ENCODE data around the gene RFX2.

The RFX2 gene

GRCh38 chr19:5978606-5979552 is 131.4 kb downstream of the RFX2 start:
- Histone ChIP-seq H3K9ac (ENCODE audit: low read length) (peak overlapping the region; percentile 96), H3K36me3 (ENCODE audit: control insufficient read depth, insufficient read depth, low read length, severe bottlenecking) (peaks cover 3% of the 10 kb centered on the region), H3K4me1 (ENCODE audit: control insufficient read depth, insufficient read depth, low read length) (peaks cover 40% of the 10 kb centered on the region), H3K9me3 (ENCODE audit: control insufficient read depth, low read length) (no peaks in the 10 kb centered on the region), H3K27me3 (replicated peaks; ENCODE audit: control insufficient read depth, insufficient read depth, low read length) (no peaks in the 10 kb centered on the region), H3K4me3 (ENCODE audit: low read length) (peak overlapping the region; percentile 92)
- no peak for DNase-seq (ENCODE audit: low read depth)

DNA sequence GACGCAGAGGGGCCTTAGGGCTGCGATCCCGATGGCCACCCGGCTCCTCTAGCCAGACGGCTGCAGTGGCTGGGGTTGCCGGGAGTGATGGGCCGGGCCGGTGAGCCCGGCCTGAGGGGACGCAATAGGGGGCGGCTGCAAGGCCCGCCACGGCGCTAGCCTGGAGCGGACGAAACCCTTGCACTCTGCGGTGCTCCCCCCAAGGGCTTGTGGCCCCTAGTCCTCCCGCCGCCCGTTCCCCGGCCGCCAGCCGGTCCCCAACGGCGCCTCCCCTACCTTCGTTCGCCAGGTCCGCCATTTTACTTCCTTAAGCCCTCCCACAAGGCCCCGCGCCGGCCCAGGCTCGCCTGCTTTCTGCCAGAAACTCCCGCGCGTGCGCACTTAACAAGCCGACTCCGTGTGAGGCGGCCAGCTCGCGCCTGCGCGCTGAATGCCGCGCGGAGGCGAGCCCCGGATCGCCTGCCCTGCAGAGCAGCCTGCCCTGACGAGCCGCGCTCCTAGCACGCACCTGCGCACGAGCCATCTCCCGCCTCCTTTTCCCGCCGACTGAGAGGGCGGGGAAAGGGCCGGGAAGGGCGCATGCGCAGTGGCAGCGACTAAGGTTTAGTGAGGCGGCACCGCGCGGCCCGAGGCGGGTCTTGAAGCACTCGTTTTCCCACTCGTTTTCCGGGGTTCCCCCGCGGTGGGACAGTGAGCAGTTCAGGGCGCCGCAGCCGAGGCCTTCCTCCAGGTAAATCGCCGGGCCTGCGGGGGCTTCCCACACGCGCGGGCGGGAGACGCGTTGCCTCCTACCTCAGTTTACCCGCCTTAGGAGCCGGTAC is 132.3 kb downstream of the RFX2 start, which contains the start of gene RANBP3:
Gene RANBP3, minus strand, starts transcription at position 356 of the 821 bp plus-strand sequence. Its CDS starts 58 bp downstream, at position 298.
- no peaks in the 10 kb centered on the region for H3K27me3 ChIP-seq (replicated peaks; ENCODE audit: control insufficient read depth, insufficient read depth, low read length)

DNA sequence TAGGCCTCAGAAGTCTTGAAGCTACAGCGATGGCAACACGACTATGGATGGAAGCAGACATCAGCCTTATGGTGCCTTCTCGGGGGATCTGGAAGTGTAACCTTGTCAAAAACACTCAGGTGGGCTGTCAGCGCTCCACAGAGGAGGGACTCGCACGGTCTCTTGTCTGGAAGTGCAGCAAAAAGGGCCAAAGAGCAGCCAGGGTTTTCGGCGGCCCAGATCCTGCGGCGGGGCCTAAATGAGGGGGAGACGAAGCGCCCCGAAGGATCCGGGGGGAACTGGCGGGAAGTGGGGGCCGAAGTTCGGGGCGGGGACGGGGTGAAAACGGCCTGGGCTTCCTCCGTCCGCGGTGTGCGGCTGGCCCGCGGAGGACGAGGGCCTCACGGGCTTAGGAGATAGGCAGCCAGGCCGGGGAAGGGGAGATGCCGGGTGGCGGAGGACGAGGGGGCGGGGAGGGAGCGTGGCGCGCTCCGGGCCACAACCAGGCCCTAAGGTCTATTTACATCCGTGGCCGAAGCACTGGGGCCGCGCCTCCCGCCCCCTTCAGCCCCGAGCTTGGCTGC is 133.0 kb downstream of the RFX2 start:
- peak; percentile 24 for DNase-seq (ENCODE audit: low read depth)
- Histone ChIP-seq H3K9ac (ENCODE audit: low read length) (peak overlapping the region; percentile 96), H3K27me3 (replicated peaks; ENCODE audit: control insufficient read depth, insufficient read depth, low read length) (no peaks in the 10 kb centered on the region), H3K9me3 (ENCODE audit: control insufficient read depth, low read length) (no peaks in the 10 kb centered on the region), H3K36me3 (ENCODE audit: control insufficient read depth, insufficient read depth, low read length, severe bottlenecking) (peaks cover 7% of the 10 kb centered on the region), H3K4me3 (ENCODE audit: low read length) (peak overlapping the region; percentile 92), H3K4me1 (ENCODE audit: control insufficient read depth, insufficient read depth, low read length) (peaks cover 30% of the 10 kb centered on the region)

More for the DNA sequence above, 132.3 kb downstream of the RFX2 start, which contains the start of gene RANBP3:
- H3K36me3 ChIP-seq (ENCODE audit: control insufficient read depth, insufficient read depth, low read length, severe bottlenecking) = peaks cover 7% of the 10 kb centered on the region
- peak; percentile 100 for DNase-seq (ENCODE audit: low read depth)
- H3K9me3 ChIP-seq (ENCODE audit: control insufficient read depth, low read length) = no peaks in the 10 kb centered on the region
- peak within 1 kb of the TSS; percentile 96 for H3K9ac ChIP-seq (ENCODE audit: low read length)
- H3K4me3 ChIP-seq (ENCODE audit: low read length) = peak within 1 kb of the TSS; percentile 92
- H3K4me1 ChIP-seq (ENCODE audit: control insufficient read depth, insufficient read depth, low read length) = peaks cover 31% of the 10 kb centered on the region

GRCh38 chr19:5976768-5977167 is 133.5 kb downstream of the RFX2 start:
- no peak for DNase-seq (ENCODE audit: low read depth)
- H3K4me3 ChIP-seq (ENCODE audit: low read length) = peak overlapping the region; percentile 92
- H3K4me1 ChIP-seq (ENCODE audit: control insufficient read depth, insufficient read depth, low read length) = peaks cover 30% of the 10 kb centered on the region
- H3K27me3 ChIP-seq (replicated peaks; ENCODE audit: control insufficient read depth, insufficient read depth, low read length) = no peaks in the 10 kb centered on the region
- H3K36me3 ChIP-seq (ENCODE audit: control insufficient read depth, insufficient read depth, low read length, severe bottlenecking) = peaks cover 11% of the 10 kb centered on the region
- H3K9ac ChIP-seq (ENCODE audit: low read length) = peak overlapping the region; percentile 96
- H3K9me3 ChIP-seq (ENCODE audit: control insufficient read depth, low read length) = no peaks in the 10 kb centered on the region

DNA sequence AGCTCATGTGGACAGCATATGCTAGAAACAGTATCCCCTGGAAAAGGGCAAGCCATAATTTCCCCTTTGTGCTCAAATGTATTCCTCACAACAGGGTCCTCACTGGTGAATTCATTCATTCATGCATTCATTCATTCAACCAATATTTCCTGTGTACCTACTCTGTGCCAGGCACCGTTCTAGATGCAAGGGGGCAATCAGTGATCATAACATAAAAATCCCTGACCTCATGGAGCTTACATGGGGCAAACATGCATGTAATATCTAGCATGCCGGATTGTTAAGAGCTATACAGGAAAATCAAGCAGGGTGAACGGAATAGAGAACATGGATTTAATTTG is 134.9 kb downstream of the RFX2 start:
- H3K4me3 ChIP-seq (ENCODE audit: low read length) = no peak overlapping the region
- DNase-seq (ENCODE audit: low read depth) = no peak
- H3K9ac ChIP-seq (ENCODE audit: low read length) = no peak overlapping the region
- H3K27me3 ChIP-seq (replicated peaks; ENCODE audit: control insufficient read depth, insufficient read depth, low read length) = no peaks in the 10 kb centered on the region
- peaks cover 30% of the 10 kb centered on the region for H3K4me1 ChIP-seq (ENCODE audit: control insufficient read depth, insufficient read depth, low read length)
- no peaks in the 10 kb centered on the region for H3K9me3 ChIP-seq (ENCODE audit: control insufficient read depth, low read length)
- H3K36me3 ChIP-seq (ENCODE audit: control insufficient read depth, insufficient read depth, low read length, severe bottlenecking) = peaks cover 11% of the 10 kb centered on the region

GRCh38 chr19:5974721-5975387 is 135.4 kb downstream of the RFX2 start:
- H3K4me1 ChIP-seq (ENCODE audit: control insufficient read depth, insufficient read depth, low read length) = peaks cover 30% of the 10 kb centered on the region
- H3K4me3 ChIP-seq (ENCODE audit: low read length) = no peak overlapping the region
- no peak overlapping the region for H3K9ac ChIP-seq (ENCODE audit: low read length)
- peaks cover 11% of the 10 kb centered on the region for H3K36me3 ChIP-seq (ENCODE audit: control insufficient read depth, insufficient read depth, low read length, severe bottlenecking)
- DNase-seq (ENCODE audit: low read depth) = no peak
- no peaks in the 10 kb centered on the region for H3K27me3 ChIP-seq (replicated peaks; ENCODE audit: control insufficient read depth, insufficient read depth, low read length)
- H3K9me3 ChIP-seq (ENCODE audit: control insufficient read depth, low read length) = no peaks in the 10 kb centered on the region

- DNase-seq (ENCODE audit: low read depth) = no peak
- no peak overlapping the region for H3K4me3 ChIP-seq (ENCODE audit: low read length)
- H3K36me3 ChIP-seq (ENCODE audit: control insufficient read depth, insufficient read depth, low read length, severe bottlenecking) = peaks cover 11% of the 10 kb centered on the region
- H3K27me3 ChIP-seq (replicated peaks; ENCODE audit: control insufficient read depth, insufficient read depth, low read length) = no peaks in the 10 kb centered on the region
- peaks cover 25% of the 10 kb centered on the region for H3K4me1 ChIP-seq (ENCODE audit: control insufficient read depth, insufficient read depth, low read length)
- H3K9ac ChIP-seq (ENCODE audit: low read length) = no peak overlapping the region
- no peaks in the 10 kb centered on the region for H3K9me3 ChIP-seq (ENCODE audit: control insufficient read depth, low read length)
These were observed 136.2 kb downstream of the RFX2 start for GRCh38 chr19:5973867-5974635.

DNA sequence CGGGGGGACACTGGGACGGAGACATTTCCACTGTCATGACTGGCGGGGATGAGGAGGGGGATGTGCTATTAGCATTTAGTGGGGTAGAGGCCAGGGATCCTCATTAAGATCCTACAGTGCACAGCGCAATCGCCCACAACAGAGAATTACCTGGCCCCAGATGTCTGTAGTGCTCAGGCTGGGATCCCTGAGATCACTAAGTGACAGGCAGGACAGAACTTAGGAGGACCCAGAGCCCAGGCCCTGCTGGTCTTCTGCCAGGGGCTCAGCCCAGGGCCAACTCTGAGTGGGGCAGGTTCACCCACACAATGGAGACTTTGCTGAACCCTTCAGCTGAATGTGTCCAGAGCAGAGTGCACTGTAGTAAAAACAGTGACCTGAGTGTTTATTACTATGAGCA is 136.9 kb downstream of the RFX2 start:
- Histone ChIP-seq H3K27me3 (replicated peaks; ENCODE audit: control insufficient read depth, insufficient read depth, low read length) (no peaks in the 10 kb centered on the region), H3K36me3 (ENCODE audit: control insufficient read depth, insufficient read depth, low read length, severe bottlenecking) (peaks cover 11% of the 10 kb centered on the region), H3K4me1 (ENCODE audit: control insufficient read depth, insufficient read depth, low read length) (peaks cover 23% of the 10 kb centered on the region), H3K4me3 (ENCODE audit: low read length) (no peak overlapping the region), H3K9ac (ENCODE audit: low read length) (no peak overlapping the region), H3K9me3 (ENCODE audit: control insufficient read depth, low read length) (no peaks in the 10 kb centered on the region)
- no peak for DNase-seq (ENCODE audit: low read depth)

DNA sequence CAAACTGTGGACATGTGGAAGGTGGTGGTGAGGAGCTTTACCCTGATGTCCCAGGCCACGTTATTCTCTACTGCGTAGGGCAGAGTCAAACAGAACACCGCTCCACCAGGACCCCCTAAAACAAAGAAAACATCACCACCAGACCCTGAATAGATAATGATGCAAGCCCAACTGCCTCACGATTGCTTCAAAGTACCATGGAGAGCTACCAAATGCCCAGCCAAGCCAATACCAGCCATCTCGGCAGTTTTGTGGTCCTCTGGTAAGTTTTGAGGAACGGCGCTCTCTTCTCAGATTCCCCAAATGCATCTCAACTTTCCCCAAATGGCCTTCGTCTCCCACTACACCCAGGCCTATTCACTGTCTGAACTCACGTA is 138.0 kb downstream of the RFX2 start:
- Histone ChIP-seq H3K27me3 (replicated peaks; ENCODE audit: control insufficient read depth, insufficient read depth, low read length) (no peaks in the 10 kb centered on the region), H3K4me1 (ENCODE audit: control insufficient read depth, insufficient read depth, low read length) (peaks cover 33% of the 10 kb centered on the region), H3K9ac (ENCODE audit: low read length) (no peak overlapping the region), H3K9me3 (ENCODE audit: control insufficient read depth, low read length) (no peaks in the 10 kb centered on the region), H3K36me3 (ENCODE audit: control insufficient read depth, insufficient read depth, low read length, severe bottlenecking) (peaks cover 11% of the 10 kb centered on the region), H3K4me3 (ENCODE audit: low read length) (no peak overlapping the region)
- DNase-seq (ENCODE audit: low read depth) = no peak

- no peaks in the 10 kb centered on the region for H3K9me3 ChIP-seq (ENCODE audit: control insufficient read depth, low read length)
- peaks cover 31% of the 10 kb centered on the region for H3K4me1 ChIP-seq (ENCODE audit: control insufficient read depth, insufficient read depth, low read length)
- no peak overlapping the region for H3K4me3 ChIP-seq (ENCODE audit: low read length)
- no peak overlapping the region for H3K9ac ChIP-seq (ENCODE audit: low read length)
- DNase-seq (ENCODE audit: low read depth) = no peak
- peaks cover 11% of the 10 kb centered on the region for H3K36me3 ChIP-seq (ENCODE audit: control insufficient read depth, insufficient read depth, low read length, severe bottlenecking)
- no peaks in the 10 kb centered on the region for H3K27me3 ChIP-seq (replicated peaks; ENCODE audit: control insufficient read depth, insufficient read depth, low read length)
These were observed 138.5 kb downstream of the RFX2 start for GRCh38 chr19:5971714-5972354.

All from adipocyte (in vitro differentiated cells).